ENCODE results near the gene S1PR3. TPM values are rescaled to one million over a fixed set of nuclear protein-coding genes. Genes with fewer than 3 reads are reported as not detected.

The S1PR3 gene
- total RNA-seq, 1 donor from 2014 or later: not detected

DNA sequence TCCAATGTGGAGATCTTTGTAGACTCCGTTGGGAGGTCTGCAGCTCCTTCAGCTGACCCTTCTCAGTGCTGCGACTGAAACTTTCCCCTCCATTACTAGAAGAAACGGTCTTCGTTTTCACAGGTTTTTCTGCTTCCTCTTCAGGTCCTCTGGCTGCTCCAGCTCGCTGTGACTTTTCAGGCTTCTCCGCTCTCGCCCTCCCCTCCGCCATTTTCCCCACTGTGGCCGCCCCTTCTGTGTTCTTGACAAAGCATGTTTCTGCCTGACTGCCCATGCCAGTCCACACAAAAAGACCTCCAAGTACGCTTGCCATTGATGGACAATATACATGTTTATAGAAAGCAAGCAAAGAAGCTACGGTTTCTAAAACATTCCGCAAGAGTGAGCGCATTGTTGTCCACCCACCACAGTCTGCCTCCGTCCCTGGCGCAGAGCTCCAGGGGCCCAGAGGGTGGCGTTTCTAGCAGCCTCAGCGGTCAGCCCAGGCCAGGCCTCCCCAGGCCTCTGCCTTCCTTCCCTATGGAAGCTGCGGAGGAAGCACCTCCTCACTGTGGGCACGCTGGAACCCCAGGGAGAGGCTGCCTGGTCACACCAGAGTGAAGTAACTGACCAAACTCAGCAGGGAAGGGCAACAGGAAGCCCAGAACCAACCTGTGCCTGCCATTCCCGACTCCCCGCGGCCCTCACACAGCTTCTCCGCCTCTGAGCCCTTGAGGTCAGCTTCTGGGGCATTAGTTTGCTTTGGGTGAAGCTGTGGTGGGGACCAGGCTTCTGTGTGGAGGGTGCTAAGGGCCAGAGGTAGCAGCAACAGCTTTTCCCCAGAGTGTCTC, 19.9 kb upstream of the S1PR3 start:
- POLR2A ChIA-PET: no interaction called here
- H3K36me3 Mint-ChIP-seq (ENCODE audit: low read depth): no peaks in the 10 kb centered on the region
- intact Hi-C loops (cut with micrococcal nuclease): no loop called here
- TF ChIP-seq, protein P1, sequence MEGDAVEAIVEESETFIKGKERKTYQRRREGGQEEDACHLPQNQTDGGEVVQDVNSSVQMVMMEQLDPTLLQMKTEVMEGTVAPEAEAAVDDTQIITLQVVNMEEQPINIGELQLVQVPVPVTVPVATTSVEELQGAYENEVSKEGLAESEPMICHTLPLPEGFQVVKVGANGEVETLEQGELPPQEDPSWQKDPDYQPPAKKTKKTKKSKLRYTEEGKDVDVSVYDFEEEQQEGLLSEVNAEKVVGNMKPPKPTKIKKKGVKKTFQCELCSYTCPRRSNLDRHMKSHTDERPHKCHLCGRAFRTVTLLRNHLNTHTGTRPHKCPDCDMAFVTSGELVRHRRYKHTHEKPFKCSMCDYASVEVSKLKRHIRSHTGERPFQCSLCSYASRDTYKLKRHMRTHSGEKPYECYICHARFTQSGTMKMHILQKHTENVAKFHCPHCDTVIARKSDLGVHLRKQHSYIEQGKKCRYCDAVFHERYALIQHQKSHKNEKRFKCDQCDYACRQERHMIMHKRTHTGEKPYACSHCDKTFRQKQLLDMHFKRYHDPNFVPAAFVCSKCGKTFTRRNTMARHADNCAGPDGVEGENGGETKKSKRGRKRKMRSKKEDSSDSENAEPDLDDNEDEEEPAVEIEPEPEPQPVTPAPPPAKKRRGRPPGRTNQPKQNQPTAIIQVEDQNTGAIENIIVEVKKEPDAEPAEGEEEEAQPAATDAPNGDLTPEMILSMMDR (IDR thresholded peaks at IDR 0.05): no peak
- H3K4me3 Mint-ChIP-seq: no peak overlapping the region
- H3K27ac Mint-ChIP-seq: no peak overlapping the region
- H3K27me3 Mint-ChIP-seq: peaks cover 10% of the 10 kb centered on the region
- ATAC-seq (ENCODE audit: low read depth): no peak
- no peaks in the 10 kb centered on the region for H3K4me1 Mint-ChIP-seq
- H3K9me3 Mint-ChIP-seq: no peaks in the 10 kb centered on the region
- DNase-seq: no peak
- CTCF ChIA-PET: no interaction called here

DNA sequence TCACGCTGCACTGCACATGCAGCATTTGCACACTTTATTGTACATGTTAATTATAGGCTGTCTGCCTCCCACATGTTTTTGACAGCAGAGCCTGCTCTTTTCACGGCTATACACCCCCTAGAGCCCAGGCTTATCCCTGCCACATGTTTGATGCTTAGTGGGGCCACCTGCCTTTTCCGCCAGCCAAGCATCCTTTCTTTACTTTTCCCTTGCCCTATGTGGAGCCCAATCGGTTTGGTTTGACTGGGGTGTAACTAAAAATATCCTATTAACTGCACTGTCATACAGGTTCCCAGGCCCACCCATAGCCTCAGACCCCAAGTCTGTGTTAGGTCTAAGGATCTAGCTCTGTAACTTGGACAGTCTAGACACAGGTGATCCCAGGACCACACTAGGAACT, 18.9 kb upstream of the S1PR3 start:
- no peak overlapping the region for H3K4me3 Mint-ChIP-seq
- no peaks in the 10 kb centered on the region for H3K36me3 Mint-ChIP-seq (ENCODE audit: low read depth)
- no peaks in the 10 kb centered on the region for H3K9me3 Mint-ChIP-seq
- intact Hi-C loops (cut with micrococcal nuclease): no loop called here
- POLR2A ChIA-PET: no interaction called here
- no peaks in the 10 kb centered on the region for H3K4me1 Mint-ChIP-seq
- peaks cover 10% of the 10 kb centered on the region for H3K27me3 Mint-ChIP-seq
- TF ChIP-seq, protein P1 (IDR thresholded peaks at IDR 0.05): no peak
- ATAC-seq (ENCODE audit: low read depth): no peak
- no peak overlapping the region for H3K27ac Mint-ChIP-seq
- DNase-seq: no peak
- CTCF ChIA-PET: no interaction called here

DNA sequence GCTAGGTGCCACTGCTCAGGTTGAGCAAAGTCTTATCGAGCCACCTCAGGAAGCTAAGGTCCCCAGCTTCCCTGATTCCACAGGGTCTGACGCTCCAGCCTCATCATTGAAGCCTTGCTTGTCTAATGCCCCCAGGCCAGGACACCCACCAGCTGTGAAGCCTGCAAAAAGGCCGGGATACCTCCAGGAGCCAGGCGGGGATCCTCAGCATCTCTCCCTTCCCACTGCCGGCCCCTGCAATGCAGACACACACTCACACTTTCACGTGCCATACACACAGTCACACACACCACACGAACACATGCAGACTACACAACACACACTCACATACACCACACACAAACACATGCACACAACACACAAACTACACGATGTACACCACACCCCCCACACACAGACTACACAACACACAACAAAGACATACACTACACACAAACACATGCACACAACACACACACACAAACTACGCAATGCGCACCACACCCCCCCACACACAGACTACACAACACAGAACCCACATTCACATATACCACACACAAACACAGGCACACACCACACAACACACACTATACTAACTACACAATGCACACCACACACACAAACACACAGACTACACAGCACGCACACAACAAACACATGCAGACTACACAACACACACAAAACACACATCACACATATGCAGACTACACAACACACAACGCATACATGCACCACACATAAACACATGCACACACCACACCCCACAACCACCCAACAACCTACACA, 17.8 kb upstream of the S1PR3 start:
- ChIA-PET CTCF (no interaction called here), POLR2A (no interaction called here)
- Mint-ChIP-seq H3K27me3 (peaks cover 12% of the 10 kb centered on the region), H3K36me3 (ENCODE audit: low read depth) (no peaks in the 10 kb centered on the region), H3K4me3 (no peak overlapping the region), H3K4me1 (no peaks in the 10 kb centered on the region), H3K27ac (no peak overlapping the region), H3K9me3 (no peaks in the 10 kb centered on the region)
- no peak for DNase-seq
- no peak for ATAC-seq (ENCODE audit: low read depth)
- intact Hi-C loops (cut with micrococcal nuclease): no loop called here
- TF ChIP-seq, protein P1 (IDR thresholded peaks at IDR 0.05): no peak

DNA sequence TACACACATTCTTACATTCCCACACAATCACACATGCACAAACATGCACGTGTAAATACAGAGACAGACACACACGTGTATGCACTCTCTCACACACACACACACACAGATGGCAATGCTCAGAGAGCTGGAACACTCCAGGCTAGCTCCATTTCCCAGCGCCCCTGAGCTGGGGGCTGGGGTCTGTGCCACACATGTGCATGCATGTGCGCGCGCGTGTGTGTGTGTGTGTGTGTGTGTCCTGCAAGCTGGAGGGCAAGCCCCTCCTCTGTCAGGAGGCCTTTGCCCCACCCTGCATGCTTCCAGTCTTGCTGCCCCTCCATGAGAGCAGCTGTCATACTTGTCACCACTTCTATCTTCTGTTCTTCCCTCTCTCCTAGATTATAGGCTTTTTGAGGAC, 16.6 kb upstream of the S1PR3 start:
- H3K27me3 Mint-ChIP-seq: peaks cover 7% of the 10 kb centered on the region
- intact Hi-C loops (cut with micrococcal nuclease): no loop called here
- no peak overlapping the region for H3K27ac Mint-ChIP-seq
- TF ChIP-seq, protein P1 (IDR thresholded peaks at IDR 0.05): no peak
- ATAC-seq (ENCODE audit: low read depth) (no peak), DNase-seq (no peak)
- CTCF ChIA-PET: no interaction called here
- no peaks in the 10 kb centered on the region for H3K4me1 Mint-ChIP-seq
- no peaks in the 10 kb centered on the region for H3K36me3 Mint-ChIP-seq (ENCODE audit: low read depth)
- POLR2A ChIA-PET: no interaction called here
- H3K9me3 Mint-ChIP-seq: no peaks in the 10 kb centered on the region
- no peak overlapping the region for H3K4me3 Mint-ChIP-seq
